GOT3 (cell line): ENCODE data around the gene GIGYF1.
"Not testable (repeated sequence)": the region's sequence is repeated elsewhere in the genome, so short reads cannot be mapped to it uniquely, and the experiment has no call there.

Source experiments
- DNase-seq: peaks from one replicate; lab custom pipeline; 2025; ENCODE audit warnings: mixed read lengths; lab: John Stamatoyannopoulos, UW

Gene GIGYF1, protein sequence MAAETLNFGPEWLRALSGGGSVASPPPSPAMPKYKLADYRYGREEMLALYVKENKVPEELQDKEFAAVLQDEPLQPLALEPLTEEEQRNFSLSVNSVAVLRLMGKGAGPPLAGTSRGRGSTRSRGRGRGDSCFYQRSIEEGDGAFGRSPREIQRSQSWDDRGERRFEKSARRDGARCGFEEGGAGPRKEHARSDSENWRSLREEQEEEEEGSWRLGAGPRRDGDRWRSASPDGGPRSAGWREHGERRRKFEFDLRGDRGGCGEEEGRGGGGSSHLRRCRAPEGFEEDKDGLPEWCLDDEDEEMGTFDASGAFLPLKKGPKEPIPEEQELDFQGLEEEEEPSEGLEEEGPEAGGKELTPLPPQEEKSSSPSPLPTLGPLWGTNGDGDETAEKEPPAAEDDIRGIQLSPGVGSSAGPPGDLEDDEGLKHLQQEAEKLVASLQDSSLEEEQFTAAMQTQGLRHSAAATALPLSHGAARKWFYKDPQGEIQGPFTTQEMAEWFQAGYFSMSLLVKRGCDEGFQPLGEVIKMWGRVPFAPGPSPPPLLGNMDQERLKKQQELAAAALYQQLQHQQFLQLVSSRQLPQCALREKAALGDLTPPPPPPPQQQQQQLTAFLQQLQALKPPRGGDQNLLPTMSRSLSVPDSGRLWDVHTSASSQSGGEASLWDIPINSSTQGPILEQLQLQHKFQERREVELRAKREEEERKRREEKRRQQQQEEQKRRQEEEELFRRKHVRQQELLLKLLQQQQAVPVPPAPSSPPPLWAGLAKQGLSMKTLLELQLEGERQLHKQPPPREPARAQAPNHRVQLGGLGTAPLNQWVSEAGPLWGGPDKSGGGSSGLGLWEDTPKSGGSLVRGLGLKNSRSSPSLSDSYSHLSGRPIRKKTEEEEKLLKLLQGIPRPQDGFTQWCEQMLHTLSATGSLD (N-terminal part only)

DNA sequence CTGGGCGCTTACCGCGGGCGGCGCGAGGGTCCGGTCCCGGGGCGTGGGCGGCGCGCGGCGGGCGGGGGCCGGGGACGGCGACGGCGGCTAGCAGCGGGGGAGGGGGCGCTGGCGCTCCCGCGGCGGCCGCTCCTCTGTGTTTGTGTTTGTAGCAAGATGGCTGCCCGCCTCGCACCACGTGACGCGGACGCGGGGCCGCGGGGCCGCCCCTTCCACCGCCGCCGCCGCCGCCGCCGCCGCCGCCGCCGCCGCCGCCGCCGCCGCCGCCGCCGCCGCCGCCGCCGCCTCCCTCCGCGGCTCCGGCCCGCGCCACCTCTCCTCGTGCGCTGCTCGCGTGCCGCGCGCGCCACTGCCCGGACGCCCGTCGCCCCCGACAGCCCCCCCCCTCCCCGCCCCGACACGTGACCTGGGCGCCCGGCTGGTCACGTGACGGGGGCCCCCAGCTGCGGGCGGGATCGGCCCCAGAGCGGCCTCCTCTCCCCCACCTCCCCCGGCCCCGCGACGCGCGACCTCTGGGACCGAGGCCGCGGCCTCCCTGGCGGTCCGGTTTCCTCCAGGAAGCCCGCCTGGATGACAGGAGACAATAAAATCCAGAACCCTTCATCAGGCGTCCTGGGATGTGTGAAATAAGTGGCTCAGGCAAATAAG, at the start of gene GIGYF1:
Gene GIGYF1, minus strand, starts transcription at position 153 of the 648 bp plus-strand sequence. CDS start 6,012 bp downstream, outside the sequence.
- no peak for DNase-seq

DNA sequence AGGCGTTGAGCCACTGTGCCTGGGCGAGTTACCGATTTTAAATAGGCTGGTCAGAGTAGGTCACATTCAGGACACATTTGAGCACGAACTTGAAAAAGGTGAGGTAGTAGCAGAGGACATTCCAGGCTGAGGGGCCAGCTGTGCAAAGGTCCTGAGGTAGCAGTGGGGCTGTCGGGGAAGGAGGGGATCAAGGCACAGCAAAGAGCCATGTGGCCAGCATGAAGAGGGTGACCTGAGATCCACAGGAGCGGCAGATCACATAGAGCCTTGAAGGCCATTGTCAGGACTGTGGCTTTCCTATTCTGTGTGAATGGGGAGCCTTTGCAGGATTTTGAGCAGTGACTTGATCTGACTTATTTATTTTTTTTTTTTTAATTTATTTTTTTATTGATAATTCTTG, 45.9 kb upstream of the GIGYF1 start:
- DNase-seq = no peak

DNA sequence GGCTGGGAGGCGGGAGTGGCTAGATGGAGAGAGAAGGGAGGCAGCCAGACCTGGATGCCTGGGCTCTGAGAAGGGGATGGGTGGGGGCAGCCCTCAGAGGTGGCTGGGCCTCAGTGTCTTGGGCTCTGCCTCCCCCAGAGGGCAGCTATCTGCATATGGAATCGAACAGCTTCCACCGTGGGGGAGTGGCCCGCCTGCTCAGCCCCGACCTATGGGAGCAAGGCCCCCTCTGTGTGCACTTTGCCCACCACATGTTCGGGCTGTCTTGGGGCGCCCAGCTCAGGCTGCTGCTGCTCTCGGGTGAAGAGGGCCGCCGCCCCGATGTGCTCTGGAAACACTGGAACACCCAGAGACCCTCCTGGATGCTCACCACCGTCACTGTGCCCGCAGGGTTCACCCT, 42.6 kb upstream of the GIGYF1 start:
- DNase-seq = no peak

DNA sequence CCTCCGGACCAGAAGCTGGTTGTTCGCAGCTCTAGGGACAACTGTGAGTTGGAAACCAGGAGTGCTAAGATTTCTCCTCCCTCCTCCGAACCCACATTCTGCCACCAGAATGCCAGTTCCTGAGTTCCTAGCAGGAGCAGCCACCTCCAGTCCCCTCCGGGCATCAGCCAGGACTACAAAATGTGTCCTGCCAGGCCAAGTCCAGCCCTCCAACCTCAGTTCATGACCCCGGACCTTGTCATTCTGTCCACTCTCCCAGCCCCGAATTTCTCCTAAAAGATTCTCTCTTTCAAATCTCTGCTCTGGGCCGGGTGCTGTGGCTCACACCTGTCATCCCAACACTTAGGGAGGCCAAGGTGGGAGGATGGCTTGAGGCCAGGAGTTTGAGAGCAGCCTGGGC, 41.7 kb upstream of the GIGYF1 start:
- no peak for DNase-seq

DNA sequence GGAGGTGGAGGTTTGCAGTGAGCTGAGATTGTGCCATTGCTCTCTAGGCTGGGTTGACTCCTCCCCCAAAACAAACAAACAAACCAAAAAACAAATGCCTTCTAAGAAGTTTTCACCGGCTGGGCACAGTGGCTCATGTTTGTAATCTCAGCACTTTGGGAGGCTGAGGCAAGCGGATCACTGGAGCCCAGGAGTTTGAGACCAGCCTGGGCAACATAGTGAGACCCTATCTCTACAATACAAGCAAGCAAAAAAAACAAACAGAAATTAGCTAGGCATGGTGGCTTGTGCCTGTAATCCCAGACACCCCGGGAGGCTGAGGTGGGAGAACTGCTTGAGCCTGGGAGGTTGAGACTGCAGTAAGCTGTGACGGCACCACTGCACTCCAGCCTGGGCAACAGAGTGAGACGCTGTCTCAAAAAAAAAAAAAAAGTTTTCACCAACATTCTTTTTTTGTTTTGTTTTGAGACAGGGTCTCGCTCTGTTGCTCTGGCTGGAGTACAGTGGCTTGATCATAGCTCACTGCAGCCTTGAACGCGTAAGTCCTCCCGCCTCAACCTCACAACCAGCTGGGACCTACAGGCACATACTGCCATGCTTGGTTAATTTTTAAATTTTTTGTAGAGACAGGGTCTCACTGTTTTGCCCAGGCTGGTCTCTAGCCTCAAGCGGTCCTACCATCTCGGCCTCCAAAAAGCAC, 38.0 kb upstream of the GIGYF1 start:
- DNase-seq = no peak

DNA sequence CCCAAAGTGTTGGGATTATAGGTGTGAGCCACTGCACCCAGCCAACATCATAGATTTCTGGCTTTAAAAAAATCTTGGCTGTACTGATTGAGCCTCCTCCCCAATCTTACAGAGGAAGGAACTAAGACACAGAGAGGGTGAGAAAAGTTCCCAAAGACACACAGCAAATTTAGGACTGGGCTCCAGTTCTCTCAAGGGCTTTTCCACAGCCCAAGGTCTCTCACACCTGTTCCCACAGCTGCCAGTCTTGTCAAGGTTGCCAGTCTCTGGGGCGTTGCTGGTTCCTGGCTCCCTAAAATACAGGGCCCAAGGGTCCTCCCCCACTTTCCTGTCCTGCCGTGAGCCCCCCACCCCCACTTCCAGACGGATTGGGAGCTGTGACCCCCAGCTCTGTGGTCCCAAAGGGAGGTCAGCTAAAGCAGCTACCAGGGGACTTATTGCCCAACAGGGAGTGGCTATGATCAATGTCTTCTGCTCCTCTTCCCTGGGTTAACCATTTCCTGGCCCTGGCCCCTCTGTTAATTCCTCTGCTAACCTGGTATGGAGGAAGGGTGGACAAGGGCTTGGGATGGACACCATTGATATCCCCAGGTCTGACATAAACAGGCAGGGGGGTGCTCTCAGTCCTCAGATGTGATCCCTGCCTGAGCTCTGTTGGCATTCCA, 36.2 kb upstream of the GIGYF1 start:
- no peak for DNase-seq

DNA sequence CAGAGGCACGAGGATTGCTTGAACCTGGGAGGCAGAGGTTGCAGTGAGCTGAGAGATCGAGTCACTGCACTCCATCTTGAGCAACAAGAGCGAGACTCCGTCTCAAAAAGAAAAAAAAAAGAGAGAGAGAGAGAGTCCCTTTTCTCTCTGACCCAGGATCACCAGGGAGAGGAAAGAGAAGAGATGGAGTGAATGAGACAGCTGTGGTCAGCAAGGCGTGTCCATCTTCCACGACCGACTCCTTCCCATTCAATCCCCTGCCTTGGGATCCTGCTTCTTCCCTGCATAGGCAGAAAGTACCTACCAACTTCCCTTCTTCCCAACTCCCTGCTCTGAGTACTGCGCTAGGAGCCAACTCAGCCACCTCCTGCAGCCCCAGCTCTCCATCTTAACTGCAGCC, 34.1 kb upstream of the GIGYF1 start:
- DNase-seq = no peak

DNA sequence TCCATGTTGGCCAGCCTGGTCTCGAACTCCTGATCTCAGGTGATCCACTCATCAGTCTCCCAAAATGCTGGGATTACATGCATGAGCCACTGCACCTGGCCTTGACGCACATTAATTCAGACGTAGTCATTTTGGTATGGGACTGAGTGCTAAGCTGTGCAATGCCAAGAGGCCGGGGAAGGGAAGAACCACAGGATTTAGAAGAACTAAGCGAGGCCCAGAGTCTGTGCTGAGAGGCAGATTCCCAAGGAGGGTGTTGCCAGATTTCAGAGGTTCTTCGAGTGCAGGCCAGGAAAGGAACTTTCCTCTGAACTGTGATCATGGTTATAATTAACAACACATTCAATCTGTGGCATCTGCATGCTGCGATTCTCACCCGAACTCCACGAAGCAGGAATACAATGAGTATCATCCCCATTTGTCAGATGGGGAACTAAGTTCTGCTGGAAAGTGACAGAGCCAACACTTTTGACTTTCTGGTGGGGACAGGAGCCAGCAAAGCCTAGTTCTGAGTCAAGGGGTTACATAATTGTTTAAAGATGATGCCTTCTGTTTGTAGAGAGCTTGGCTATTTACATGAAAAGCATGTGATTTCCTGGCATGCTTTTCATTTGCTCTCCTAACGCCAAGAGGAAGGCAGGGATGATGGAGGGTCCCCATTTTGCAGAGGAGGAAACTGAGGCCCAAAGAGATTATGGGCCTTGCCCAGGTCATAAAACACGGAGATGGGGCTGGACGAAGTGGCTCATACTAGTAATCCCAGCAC, 33.1 kb upstream of the GIGYF1 start:
- no peak for DNase-seq

DNA sequence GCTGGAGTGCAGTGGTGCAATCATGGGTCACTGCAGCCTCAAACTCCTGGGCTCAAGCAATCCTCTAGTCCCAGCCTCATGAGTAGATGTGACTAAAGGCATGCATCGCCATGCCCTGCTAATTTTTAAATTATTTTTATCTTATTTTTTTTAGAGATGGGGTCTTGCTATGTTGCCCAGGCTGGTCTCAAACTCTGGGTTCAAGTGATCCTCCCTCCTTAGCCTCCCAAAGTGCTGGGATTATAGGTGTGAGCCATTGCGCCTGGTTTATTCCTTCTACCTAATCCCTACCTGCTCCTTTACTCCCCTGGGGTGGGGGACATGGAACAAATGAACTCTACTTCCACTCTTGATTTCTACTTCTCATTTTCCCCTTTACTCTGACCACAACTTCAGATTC, 30.3 kb upstream of the GIGYF1 start:
- DNase-seq = not testable (repeated sequence)

DNA sequence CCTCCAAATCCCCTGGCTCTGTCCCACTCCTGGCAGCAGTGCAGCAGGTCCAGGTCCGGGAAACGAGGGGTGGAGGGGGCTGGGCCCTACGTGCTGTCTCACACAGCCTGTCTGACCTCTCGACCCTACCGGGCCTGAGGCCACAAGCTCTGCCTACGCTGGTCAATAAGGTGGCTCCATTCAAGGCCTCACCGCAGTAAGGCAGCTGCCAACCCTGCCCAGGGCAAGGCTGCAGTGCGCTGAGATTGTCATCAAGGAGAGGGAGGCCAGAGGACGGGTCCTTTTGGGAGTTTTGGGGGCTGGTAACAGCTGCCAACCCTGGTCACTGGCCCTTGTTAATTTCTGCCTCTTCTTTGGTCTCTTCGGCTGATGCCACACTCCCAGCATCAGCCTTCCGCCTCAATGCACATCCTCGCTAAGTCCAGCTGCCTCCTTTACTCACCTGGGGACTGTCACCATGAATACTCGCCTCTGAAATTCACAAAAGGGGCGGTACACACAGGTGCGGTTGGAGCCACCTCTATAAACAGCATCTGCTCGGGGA, 29.8 kb upstream of the GIGYF1 start:
- DNase-seq = no peak

DNA sequence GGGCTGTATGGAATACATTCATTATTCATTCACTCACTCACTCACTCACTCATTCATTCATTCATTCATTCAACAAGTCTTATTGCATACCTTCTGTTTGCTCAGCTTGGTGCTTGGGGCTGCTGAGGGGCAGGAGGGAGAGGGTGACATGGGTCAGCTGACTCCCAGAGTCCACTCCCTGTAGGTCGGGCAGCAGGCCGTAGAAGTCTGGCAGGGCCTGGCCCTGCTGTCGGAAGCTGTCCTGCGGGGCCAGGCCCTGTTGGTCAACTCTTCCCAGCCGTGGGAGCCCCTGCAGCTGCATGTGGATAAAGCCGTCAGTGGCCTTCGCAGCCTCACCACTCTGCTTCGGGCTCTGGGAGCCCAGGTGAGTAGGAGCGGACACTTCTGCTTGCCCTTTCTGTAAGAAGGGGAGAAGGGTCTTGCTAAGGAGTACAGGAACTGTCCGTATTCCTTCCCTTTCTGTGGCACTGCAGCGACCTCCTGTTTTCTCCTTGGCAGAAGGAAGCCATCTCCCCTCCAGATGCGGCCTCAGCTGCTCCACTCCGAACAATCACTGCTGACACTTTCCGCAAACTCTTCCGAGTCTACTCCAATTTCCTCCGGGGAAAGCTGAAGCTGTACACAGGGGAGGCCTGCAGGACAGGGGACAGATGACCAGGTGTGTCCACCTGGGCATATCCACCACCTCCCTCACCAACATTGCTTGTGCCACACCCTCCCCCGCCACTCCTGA, 28.6 kb upstream of the GIGYF1 start:
- no peak for DNase-seq

DNA sequence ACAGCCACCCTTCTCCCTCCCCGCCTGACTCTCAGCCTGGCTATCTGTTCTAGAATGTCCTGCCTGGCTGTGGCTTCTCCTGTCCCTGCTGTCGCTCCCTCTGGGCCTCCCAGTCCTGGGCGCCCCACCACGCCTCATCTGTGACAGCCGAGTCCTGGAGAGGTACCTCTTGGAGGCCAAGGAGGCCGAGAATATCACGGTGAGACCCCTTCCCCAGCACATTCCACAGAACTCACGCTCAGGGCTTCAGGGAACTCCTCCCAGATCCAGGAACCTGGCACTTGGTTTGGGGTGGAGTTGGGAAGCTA, 27.4 kb upstream of the GIGYF1 start:
- no peak for DNase-seq

DNA sequence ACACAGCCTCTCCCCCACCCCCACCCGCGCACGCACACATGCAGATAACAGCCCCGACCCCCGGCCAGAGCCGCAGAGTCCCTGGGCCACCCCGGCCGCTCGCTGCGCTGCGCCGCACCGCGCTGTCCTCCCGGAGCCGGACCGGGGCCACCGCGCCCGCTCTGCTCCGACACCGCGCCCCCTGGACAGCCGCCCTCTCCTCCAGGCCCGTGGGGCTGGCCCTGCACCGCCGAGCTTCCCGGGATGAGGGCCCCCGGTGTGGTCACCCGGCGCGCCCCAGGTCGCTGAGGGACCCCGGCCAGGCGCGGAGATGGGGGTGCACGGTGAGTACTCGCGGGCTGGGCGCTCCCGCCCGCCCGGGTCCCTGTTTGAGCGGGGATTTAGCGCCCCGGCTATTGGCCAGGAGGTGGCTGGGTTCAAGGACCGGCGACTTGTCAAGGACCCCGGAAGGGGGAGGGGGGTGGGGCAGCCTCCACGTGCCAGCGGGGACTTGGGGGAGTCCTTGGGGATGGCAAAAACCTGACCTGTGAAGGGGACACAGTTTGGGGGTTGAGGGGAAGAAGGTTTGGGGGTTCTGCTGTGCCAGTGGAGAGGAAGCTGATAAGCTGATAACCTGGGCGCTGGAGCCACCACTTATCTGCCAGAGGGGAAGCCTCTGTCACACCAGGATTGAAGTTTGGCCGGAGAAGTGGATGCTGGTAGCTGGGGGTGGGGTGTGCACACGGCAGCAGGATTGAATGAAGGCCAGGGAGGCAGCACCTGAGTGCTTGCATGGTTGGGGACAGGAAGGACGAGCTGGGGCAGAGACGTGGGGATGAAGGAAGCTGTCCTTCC, 26.8 kb upstream of the GIGYF1 start:
- no peak for DNase-seq

DNA sequence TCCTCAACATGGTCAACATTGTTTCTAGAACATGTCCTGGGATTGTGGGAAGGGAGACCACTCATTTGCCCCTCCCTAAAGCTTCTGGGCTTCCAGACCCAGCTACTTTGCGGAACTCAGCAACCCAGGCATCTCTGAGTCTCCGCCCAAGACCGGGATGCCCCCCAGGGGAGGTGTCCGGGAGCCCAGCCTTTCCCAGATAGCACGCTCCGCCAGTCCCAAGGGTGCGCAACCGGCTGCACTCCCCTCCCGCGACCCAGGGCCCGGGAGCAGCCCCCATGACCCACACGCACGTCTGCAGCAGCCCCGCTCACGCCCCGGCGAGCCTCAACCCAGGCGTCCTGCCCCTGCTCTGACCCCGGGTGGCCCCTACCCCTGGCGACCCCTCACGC, 26.2 kb upstream of the GIGYF1 start, which contains the start of gene EPO:
Gene EPO, plus strand, starts transcription at position 190 of the 392 bp plus-strand sequence. CDS start 513 bp downstream, outside the sequence.
- DNase-seq = no peak

DNA sequence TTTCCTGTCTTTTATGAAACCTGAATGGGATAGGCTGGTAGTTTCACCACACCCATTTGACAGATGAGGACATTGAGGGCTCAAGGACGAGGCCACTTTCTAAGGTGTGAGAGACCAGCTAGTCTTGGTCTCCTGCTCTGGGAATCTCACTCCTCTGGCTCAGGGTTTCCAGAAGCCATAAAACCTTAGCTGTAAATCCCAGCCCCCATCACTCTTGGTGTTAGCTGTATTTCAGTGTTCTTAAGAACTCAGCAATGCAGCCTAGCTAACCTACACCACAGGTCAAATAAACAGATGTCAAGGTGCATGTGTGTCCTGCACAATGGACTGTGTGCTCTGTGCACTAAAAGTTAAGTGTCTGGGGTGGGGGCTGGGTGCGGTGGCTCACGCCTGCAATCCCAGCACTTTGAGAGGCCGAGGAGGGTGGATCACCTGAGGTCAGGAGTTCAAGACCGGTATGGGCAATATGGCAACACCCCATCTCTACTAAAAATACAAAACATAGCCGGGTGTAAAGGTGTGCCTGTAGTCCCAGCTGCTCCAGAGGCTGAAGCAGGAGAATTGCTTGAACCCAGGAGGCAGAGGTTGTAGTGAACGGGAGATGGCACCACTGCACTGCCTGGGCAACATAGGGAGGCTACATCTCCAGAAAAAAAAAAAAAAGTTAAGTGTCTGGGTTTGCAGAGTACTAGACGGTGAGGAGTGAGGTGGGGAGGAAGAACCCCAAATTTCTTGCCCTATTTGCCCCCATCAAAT, 25.7 kb upstream of the GIGYF1 start:
- no peak for DNase-seq

DNA sequence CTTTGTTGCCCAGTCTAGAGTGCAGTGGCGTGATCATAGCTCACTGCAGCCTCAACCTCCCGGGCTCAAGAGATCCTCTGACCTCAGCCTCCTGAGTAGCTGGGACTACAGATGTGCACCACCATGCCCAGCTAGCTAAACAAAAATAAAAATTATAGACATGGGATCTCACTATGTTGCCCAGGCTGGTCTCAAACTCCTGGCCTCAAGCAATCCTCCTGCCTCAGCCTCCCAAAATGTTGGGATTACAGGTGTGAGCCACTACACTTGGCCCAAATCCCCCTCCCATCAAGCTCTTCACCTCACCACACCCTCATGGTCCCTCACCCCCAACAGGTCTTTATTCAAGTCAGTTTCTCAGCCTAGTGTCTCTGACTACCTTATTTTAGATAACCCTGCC, 23.0 kb upstream of the GIGYF1 start:
- DNase-seq = not testable (repeated sequence)

DNA sequence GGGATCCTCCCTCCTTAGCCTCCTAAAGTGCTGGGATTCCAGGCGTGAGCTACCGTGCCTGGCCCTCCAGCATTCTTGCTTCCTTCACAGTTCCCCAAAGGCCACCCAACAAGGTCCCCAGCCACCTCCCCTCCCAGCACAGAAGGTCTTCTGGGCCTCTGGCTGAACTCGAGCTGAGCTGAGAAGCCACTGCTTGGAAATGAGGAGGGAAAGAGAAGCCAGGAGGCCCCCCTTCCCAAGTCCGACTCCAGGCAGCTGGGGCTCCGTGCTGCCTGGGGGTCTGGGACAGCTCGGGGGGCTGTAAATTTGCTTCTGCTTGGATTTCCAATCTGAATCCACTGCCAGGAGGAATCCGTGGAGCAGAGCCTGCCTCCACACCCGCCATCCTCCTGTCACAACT, 20.7 kb upstream of the GIGYF1 start:
- no peak for DNase-seq

DNA sequence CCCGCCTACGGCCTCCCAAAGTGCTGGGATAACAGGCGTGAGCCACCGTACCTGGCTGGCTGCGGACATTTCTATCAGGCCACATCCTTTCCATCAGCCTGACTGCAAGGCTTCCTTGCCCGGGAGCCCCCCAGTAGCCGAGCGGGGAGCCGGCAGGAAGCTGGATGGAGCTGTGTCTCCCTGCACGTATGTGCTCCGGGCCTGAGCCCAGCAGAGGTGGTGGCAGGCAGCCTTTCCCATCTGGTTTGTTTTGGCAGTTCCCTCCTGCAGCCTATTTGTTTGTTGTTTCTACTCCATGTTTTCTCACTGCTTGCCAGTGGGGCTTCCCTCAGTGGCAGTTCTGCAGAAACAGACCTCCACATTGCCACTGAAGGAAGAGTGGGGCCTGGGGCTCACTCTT, 17.3 kb upstream of the GIGYF1 start:
- DNase-seq = no peak
